GM06990 (cell line): ENCODE measurements around the gene EXPH5.

Source experiments
- DNase-seq: peaks from one replicate; pipeline ENCODE4 v3.0.0-alpha.2; 2011; ENCODE audit not compliant: insufficient read length; ENCODE audit errors: extremely low read depth
- H3K27me3 ChIP-seq: replicated peaks from 2 replicates; pipeline ENCODE4 v1.6.0; 2011; ENCODE audit warnings: low read length; ENCODE audit not compliant: control insufficient read depth, insufficient read depth
- H3K36me3 ChIP-seq: 2 replicates; pipeline ENCODE4 v1.5.1; 2011; ENCODE audit warnings: low read length; ENCODE audit not compliant: control insufficient read depth, insufficient read depth
- H3K4me3 ChIP-seq: replicated peaks from 2 replicates; pipeline ENCODE4 v1.5.1; 2011; ENCODE audit warnings: low read depth, mild to moderate bottlenecking, control low read depth, low read length
- TF ChIP-seq, protein P1 (sequence below): IDR thresholded peaks from 2 replicates; pipeline ENCODE4 v1.5.1; 2011; ENCODE audit warnings: low read length, control low read depth, mild to moderate bottlenecking, inconsistent platforms; ENCODE audit not compliant: insufficient read depth, poor library complexity, severe bottlenecking

EXPH5 gene

DNA sequence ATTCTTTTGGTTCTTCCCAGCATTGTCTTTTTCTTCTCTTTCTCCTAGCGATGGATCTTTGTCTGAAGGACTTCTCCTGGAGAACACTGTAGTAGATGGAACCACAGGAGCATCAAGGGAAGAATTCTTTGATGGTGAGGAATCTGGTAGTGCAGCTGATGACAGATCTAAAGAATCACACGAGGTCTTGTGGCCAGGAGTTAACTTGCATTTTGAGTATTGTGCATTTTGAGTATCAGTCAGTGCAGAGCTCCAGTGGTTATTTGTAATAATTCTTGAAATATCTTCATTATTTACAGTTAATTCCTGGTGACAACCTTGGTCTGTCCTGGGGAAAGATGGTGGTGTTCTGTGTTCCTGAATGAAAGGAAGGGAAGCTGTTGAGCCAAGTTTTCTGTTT lies 80.9 kb downstream of the EXPH5 start:
- Histone ChIP-seq H3K36me3 (no peaks in the 10 kb centered on the region), H3K4me3 (no peak overlapping the region), H3K27me3 (no peaks in the 10 kb centered on the region; the same call in 1 of the 2 replicates)
- TF ChIP-seq, protein P1, sequence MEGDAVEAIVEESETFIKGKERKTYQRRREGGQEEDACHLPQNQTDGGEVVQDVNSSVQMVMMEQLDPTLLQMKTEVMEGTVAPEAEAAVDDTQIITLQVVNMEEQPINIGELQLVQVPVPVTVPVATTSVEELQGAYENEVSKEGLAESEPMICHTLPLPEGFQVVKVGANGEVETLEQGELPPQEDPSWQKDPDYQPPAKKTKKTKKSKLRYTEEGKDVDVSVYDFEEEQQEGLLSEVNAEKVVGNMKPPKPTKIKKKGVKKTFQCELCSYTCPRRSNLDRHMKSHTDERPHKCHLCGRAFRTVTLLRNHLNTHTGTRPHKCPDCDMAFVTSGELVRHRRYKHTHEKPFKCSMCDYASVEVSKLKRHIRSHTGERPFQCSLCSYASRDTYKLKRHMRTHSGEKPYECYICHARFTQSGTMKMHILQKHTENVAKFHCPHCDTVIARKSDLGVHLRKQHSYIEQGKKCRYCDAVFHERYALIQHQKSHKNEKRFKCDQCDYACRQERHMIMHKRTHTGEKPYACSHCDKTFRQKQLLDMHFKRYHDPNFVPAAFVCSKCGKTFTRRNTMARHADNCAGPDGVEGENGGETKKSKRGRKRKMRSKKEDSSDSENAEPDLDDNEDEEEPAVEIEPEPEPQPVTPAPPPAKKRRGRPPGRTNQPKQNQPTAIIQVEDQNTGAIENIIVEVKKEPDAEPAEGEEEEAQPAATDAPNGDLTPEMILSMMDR = no peak
- DNase-seq = no peak

DNA sequence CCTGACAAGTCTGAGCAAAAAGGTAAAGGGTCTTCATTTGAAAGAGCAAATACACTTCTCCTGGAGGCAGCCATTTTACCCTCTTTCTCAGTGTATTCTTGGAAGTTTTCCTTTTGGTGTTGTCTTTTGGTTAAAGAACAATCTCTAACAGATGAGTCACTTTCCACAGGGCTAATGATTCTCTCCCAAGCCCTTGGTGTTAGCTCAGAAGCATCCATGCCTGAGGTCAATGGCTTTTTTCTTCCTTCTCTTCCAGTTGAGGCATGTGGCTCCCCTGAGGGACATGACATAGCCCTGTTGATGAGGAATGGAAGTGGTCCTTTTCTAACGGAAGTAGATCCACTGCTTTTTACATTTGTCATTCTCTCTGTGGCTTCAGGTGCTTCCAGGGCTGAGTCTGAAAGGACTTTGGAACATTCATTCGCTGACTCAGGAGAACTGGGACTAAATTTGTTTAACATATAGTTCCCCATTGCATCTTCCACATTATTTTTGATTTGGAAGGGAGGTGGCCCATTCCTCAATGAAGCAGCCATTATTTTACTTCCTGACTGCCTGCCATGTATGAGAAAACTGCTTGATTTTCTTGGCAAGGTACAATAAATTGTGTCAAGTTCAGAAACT lies 81.6 kb downstream of the EXPH5 start:
- Histone ChIP-seq H3K4me3 (no peak overlapping the region), H3K27me3 (no peaks in the 10 kb centered on the region; the same call in 1 of the 2 replicates), H3K36me3 (no peaks in the 10 kb centered on the region)
- DNase-seq = no peak
- TF ChIP-seq, protein P1 = no peak

DNA sequence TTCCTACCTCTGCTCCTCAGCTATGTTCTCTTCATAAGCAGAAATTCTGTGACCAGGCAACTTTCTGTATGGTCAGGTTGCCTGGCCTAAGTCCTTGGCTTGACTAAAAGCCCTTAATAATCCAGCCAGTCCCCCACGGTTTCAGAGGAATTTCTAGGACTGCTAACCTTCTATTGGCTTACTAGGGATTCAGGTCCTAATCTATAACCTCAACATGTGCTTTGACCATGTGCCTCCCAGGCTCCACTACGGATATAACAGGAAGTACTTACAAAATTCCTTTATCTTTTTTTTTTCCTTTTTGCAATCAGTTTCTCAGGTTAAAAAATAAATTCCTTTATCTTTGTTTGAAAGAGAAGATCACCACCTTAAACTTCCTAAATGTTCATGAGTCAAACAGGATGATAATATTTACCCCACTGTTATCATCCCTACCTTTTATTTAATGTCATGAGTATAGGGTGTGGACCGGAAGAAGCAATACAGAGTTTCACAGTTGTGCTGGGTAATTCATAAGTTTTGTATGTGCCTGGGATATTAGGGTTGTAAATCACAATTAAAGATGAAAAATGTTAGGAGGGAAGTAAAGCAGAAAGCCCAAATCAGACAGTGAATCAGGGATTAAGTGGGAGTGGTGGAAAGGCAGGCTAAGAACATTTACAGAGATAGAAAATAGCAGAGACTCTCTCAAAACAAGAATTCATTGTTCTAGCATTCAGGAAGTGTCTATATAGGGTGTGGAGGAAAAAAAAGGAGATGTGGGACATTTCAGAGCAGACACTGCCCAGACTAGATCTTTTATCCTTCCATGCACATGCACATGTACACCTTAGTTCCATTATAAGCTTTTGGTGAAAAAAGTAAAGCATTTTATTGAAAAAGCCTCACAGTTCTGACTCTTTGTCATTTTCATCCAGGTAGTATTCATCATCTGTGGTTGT lies 84.6 kb downstream of the EXPH5 start:
- Histone ChIP-seq H3K27me3 (no peaks in the 10 kb centered on the region; the same call in 1 of the 2 replicates), H3K4me3 (no peak overlapping the region), H3K36me3 (no peaks in the 10 kb centered on the region)
- no peak for DNase-seq
- TF ChIP-seq, protein P1 = no peak

DNA sequence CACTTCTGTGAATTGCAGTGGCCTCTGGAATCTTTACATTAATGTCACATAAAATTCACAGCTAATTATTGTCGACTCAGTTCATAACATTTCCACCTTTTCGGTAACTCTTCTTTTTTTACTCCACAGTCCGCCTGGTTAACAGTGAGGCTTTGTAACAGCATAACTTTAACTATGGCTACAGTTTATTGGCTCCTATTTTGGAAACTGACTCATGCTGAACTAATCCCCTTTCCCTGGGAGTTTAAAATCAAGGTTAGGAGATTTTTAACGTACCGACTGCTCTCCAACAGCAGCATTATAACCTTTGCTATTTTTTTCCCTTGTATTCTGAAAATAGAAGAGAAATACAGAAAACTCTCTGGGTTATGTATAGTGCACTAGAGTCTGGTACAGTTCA lies 92.2 kb downstream of the EXPH5 start:
- Histone ChIP-seq H3K4me3 (no peak overlapping the region), H3K27me3 (no peaks in the 10 kb centered on the region; the same call in 1 of the 2 replicates), H3K36me3 (no peaks in the 10 kb centered on the region)
- TF ChIP-seq, protein P1 = no peak
- no peak for DNase-seq

DNA sequence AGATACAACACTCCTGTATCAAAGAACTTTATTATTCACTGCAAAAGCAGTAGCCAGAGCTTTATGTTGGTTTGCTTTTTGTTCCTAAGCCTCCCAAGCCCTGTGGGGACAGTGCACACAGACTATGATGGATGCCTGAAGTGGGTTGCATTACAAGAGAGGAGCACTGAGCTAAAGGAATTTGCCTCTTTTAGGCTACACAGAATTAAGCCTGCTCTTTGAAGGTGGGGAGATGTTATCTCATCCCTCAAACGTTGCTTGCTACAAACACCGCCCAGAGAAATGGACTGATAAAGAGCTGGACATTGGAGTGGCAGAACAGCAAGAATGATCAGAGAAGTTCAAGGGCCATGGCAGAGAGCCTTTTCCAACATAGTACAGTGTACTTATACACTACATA lies 92.8 kb downstream of the EXPH5 start:
- TF ChIP-seq, protein P1 = no peak
- DNase-seq = no peak

More for the DNA sequence above, 92.8 kb downstream of the EXPH5 start:
- no peaks in the 10 kb centered on the region; the same call in 1 of the 2 replicates for H3K27me3 ChIP-seq
- H3K36me3 ChIP-seq = no peaks in the 10 kb centered on the region
- no peak overlapping the region for H3K4me3 ChIP-seq
